Measurements from ENCODE around the gene ITGA1.

- TF ChIP-seq, protein P1, sequence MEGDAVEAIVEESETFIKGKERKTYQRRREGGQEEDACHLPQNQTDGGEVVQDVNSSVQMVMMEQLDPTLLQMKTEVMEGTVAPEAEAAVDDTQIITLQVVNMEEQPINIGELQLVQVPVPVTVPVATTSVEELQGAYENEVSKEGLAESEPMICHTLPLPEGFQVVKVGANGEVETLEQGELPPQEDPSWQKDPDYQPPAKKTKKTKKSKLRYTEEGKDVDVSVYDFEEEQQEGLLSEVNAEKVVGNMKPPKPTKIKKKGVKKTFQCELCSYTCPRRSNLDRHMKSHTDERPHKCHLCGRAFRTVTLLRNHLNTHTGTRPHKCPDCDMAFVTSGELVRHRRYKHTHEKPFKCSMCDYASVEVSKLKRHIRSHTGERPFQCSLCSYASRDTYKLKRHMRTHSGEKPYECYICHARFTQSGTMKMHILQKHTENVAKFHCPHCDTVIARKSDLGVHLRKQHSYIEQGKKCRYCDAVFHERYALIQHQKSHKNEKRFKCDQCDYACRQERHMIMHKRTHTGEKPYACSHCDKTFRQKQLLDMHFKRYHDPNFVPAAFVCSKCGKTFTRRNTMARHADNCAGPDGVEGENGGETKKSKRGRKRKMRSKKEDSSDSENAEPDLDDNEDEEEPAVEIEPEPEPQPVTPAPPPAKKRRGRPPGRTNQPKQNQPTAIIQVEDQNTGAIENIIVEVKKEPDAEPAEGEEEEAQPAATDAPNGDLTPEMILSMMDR (IDR thresholded peaks at IDR 0.05; ENCODE audit: control extremely low read depth in 1 of 3, insufficient read depth in 1 of 3, low read depth in 1 of 3, low read length in 3 of 3) = no peak
- no peak for TF ChIP-seq SIN3A (conservative IDR thresholded peaks at IDR 0.05 in 1 of 2, IDR thresholded peaks at IDR 0.05 in 1 of 2; ENCODE audit: low read depth in 1 of 2, low read length in 2 of 2)
- TF ChIP-seq POLR2A (IDR thresholded peaks at IDR 0.05; ENCODE audit: control extremely low read depth in 1 of 2, low read depth in 2 of 2, low read length in 2 of 2) = no peak
- TF ChIP-seq, protein P2, sequence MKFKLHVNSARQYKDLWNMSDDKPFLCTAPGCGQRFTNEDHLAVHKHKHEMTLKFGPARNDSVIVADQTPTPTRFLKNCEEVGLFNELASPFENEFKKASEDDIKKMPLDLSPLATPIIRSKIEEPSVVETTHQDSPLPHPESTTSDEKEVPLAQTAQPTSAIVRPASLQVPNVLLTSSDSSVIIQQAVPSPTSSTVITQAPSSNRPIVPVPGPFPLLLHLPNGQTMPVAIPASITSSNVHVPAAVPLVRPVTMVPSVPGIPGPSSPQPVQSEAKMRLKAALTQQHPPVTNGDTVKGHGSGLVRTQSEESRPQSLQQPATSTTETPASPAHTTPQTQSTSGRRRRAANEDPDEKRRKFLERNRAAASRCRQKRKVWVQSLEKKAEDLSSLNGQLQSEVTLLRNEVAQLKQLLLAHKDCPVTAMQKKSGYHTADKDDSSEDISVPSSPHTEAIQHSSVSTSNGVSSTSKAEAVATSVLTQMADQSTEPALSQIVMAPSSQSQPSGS (IDR thresholded peaks at IDR 0.05; ENCODE audit: low read length) = no peak
- TF ChIP-seq CEBPB (IDR thresholded peaks at IDR 0.05; ENCODE audit: low read depth, low read length) = no peak
- no peak for TF ChIP-seq NANOG (IDR thresholded peaks at IDR 0.05; ENCODE audit: insufficient read depth, low read depth, low read length, poor library complexity, severe bottlenecking)
- no peak for TF ChIP-seq BACH1 (IDR thresholded peaks at IDR 0.05; ENCODE audit: low read length)
- TF ChIP-seq RAD21 (IDR thresholded peaks at IDR 0.05 in 1 of 2, conservative IDR thresholded peaks at IDR 0.05 in 1 of 2; ENCODE audit: low read depth in 2 of 2, low read length in 2 of 2) = no peak
- TF ChIP-seq SIX5 (IDR thresholded peaks at IDR 0.05; ENCODE audit: low read depth, low read length) = no peak
- TF ChIP-seq EP300 (IDR thresholded peaks at IDR 0.05; ENCODE audit: borderline replicate concordance in 1 of 2, low read depth in 2 of 2, low read length in 2 of 2) = no peak
- TF ChIP-seq TBP (IDR thresholded peaks at IDR 0.05; ENCODE audit: low read depth, low read length) = no peak
Observed at GRCh38 chr5:53003144-53003543, 215.4 kb downstream of the ITGA1 start.
